T-helper 2 cell treated with Interferon-gamma antibody and Interleukin-4, amounts not matched to agents 100 ng/mL and 5 ng/mL, for 36 hours (primary cell): ENCODE results near the gene ABCC12. TPM values are rescaled to one million over a fixed set of nuclear protein-coding genes. Genes with fewer than 3 reads are reported as not detected.

ENCODE experiments used
- intact Hi-C: fragments of 100-400 bp; cut with micrococcal nuclease; formaldehyde crosslinking; loops from one replicate; pipeline ENCODE4 v1.15.1; 2023
- total RNA-seq: library from RNA; stranded (reverse); gene quantifications from 2 replicates; pipeline ENCODE4 v1.2.3, GENCODE V29; 2022

The ABCC12 gene
- total RNA-seq, 1 donor from 2014 or later: not detected

GRCh38 chr16:48110000-48110399 lies 45.8 kb downstream of the ABCC12 start:
- intact Hi-C loops: no loop called here

DNA sequence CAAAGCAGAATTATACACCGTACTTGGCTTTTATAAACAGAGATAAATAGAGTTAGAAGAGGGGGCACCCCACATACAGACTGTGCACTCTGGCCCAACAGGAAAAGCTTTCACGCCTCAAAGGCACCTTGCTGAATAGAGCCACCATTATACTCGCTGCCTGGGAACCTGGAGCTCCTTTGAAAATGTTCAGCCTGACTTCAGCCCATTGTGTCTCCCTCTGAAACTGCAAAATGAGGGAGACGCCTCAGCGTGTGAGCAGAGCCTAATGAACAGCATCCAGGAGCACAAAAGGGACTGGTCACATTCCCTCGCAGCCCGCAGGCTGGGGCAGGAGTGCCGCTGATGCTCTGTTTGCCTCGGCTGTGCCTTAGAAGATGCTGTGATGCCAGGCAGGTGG lies 46.3 kb downstream of the ABCC12 start:
- intact Hi-C loops: no loop called here

DNA sequence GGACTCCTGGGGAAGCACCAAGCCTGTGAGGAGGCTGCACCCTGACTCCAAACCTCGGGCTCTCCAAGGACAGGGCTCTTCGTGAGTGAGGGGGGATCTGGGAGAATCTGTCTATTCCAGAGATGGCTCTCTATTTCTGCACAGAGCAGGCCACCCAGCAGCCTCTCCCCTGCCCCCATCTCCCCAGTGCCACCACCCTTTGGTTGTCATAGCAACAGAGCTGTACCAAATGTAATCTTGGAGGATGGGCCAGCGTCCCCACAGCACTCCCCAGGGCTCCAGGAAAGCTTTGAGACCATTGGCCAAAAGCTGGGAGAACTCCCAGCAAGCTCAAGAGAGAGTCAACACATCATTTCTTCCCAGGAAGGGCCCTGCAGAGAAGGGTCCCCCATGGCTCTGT lies 49.3 kb downstream of the ABCC12 start:
- intact Hi-C loops: no loop called here

Other genes with a start within 250 kb of the ABCC12 start
- 53.4 and 55.4 TPM in 2 replicates for gene LONP2, start 88.3 kb upstream of the ABCC12 start, total RNA-seq
- 0.05 and 0.16 TPM in 2 replicates for gene ABCC11, start 91.5 kb upstream of the ABCC12 start, total RNA-seq
- gene SIAH1, start 229.4 kb upstream of the ABCC12 start, total RNA-seq: 16.1 and 16.3 TPM in 2 replicates